HK-2 (cell line): ENCODE results near the gene NAV2.
A peak's percentile ranks its signal among the peaks of the same experiment; 100 is the strongest.

Experiments
- DNase-seq: peaks from one replicate; pipeline ENCODE4 v3.0.0-alpha.2; 2018; ENCODE audit not compliant: unreplicated experiment

Gene NAV2

DNA sequence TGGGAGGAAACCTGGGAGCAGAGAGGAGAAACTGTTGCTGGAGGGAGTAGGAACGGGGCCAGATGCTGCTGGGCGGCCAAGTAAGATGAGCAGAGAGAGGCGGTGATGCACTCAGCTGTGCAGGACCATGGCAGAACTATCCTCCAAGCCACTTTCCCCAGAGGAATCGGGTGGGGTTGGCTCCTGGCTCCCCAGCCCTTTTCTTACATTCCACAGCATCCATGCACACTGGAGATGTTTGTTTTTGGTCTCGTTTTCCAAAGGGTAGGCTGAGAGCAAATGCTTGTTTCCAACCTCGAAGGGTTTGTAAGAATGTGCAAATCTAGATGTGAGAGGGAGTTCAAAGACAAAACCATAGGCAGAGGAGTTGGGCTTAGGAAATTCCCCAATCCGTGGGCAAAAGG lies 374.5 kb downstream of the NAV2 start:
- DNase-seq, result no peak

DNA sequence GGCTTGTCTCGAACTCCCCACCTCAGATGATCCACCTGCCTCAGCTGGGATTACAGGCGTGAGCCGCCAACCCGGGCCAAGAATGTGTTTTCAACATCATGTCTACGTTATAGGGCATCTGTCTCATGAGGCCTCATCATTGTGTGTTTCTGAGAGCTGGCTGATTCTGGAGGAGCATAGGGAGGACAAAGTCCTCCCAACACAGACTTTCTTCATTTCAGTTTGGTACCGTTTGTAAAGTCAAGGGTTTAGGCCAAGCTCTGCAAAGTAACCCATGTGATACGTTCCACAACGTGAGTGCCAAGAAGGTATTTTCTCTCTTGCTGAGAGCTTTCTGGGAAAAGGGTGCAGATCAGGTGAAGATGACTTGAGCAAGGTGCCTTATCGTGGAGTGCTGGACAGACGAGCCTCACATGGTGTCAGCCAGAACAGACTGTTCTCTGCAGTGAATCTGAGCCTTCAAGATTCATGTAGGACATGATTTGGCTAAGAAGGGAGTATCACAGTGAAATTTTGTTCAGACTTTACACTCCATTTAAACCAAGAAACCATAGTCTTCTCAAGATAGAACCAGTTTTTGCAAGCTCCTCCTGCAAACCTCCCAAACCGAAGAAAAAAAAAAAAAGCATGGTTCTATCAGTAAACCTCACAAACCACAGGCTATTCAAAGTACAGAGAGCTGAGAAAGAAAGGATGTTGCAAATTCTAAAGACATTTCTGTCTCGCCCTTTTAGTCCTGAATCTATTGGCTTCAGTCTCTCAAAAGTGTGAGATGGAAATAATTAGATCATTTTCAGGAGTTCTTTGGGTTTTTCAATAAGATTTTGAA lies 376.0 kb downstream of the NAV2 start:
- DNase-seq, result no peak

DNA sequence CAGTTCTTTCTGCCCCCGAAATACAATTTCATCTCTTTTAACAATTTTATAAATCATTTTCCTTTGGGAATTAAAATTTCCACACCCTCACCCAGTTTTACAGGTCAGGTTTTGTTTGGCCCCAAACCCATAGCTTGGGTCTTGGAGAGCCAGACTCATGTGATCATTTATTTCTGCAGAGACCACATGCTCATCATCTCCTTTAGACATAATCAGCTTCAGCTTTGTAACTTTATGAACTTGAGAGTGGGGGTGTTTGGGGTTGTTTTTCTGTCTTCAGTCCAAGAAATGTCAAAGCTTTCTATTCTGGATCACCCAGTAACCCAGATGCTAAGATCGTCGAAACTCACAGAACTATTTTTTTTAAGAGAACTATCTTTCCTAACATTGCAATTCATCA lies 376.7 kb downstream of the NAV2 start:
- no peak for DNase-seq

DNA sequence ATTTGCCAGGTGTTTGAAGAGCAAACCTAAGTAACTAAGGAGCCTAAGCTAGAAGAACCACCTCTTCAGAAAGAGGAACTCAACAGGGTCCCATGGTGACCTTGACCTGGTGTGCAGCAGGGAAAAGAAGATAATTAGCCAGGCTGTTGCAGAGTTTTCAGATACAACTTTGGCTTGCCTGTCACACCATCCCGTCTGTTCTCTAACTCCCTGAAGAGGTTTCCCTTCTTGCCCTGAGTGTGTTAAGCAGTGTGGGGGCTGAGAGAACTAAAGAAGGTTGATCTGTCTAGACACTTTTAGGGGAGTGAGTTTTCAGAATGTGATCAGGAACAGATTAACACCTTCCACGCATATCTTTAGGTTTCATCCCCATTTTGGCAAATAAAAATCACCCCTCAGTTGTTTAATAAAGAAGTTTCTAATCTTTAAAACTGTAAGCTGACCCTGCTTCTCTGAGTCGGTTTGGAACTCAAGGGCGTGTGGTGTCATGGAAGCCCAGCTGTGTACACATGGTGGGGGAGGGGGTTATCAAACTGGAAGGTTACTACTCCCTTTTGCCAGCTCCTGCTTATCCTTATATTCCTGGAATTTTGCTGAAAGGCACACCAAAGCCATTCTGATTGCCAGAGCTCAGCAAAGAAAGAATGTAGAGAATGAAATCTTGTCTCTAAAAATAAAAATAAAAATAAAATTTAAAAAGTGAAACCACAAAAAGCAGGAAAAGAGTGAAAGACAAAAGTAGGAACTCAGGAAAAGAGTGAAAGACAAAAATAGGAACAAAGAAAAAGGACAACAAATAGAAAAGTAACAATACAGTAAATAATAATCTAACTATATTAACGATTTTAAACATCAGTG lies 377.4 kb downstream of the NAV2 start:
- DNase-seq, result no peak

DNA sequence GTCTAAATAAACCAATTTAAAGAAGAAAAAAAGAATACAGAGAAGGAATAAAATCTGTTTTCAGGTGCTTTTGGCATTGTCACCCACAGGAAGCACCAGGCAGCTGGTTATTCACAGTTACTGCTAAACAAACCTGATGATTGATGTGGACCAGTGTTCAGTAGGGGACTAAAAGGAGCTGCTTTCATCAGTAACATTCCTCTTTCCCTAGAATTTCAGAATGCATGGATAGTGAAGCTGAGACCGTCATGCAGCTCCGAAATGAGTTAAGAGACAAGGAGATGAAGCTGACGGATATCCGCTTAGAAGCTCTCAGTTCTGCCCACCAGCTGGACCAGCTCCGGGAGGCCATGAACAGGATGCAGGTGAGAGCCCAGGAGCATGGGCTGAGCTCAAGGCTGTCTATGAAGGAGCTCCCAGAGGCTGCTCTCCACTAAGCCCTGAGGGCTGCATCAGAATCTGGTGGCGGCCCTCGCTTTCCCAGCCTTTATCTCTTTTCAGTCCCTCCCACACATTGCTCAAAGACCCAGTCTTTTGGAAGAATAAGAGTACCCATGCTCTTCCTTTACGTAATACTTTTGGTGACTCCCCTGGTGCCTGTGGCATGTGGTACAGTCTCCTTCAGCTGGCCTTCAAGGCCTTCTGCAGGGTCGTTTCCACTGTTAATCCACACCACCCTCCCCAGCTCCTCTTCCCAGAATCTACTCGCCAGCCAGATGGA lies 378.2 kb downstream of the NAV2 start:
- no peak for DNase-seq

DNA sequence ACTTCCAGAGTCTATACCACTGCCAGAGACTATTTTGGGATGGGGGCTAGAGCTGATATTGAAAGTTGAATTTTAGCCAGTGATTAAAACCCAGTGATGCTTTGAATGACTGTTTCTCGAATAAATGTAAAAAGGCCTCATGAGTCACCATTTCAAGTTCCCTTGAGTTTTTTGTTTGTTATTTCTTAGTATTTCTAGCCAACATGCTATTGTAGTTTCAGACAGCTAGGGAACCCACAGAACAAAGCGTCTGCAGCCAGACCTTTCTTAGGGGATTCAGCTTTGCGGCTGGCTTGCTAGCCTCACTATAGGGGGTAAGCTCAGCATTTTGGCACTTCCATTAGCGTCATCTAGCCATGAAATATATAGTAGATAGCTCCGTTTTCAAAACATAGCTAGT lies 381.1 kb downstream of the NAV2 start:
- no peak for DNase-seq

DNA sequence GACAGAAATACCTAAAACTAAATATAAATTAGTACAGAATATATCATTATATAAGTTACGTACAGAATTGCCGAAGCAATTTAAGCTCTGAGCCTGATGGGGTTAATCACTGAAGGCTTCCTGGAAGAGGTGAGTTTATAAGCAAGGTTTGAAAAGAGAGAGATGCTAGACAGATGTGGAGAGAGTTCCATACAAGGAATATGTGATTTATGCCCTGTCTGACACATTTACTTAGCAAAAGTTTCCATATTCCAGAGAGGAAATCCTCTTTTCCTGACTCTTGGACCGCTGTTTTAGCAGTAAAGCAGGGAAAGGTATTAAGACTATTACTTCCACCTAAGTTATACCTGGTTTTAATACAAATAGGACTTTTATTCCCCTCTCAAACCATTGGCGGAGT lies 382.6 kb downstream of the NAV2 start:
- DNase-seq, result no peak

DNA sequence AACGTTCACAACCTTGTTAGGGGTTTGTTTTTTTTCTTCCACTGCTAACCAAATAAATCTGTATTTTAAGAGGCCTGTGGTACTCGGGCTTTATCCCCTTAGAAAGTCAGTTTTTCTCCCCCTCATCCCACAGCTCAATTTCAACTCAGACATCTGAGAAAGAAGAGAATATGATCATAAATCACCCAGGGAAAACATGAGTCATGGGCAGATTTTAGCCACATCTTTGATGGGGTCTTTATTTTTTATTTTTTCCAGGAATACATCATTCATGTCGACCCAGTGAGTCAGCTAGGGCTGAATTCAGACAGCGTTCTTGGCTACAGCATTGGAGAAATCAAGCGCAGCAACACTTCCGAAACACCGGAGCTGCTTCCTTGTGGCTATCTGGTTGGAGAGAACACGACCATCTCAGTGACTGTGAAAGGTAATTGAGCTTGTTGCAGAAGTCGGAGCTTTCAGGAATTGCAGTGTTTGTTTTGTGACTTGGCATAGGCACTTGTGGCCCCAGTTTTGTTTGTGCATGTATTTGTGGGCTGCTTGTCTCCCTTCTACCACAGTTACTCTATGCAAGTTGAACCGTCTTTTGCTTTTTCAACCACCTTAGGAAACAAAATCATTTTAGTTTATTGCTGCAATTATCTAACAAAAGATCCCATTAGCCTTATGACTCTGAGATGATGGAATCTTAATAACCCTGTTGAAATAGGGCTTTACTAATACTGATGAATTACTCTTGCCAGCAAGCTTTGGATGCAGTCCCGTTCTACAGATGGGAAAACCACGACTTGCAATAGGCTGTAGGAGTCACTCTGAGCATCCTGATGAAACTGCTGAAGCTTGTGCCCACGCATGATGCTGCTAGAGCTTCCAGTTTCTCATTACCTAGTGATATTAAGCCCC lies 384.9 kb downstream of the NAV2 start:
- DNase-seq, result no peak

DNA sequence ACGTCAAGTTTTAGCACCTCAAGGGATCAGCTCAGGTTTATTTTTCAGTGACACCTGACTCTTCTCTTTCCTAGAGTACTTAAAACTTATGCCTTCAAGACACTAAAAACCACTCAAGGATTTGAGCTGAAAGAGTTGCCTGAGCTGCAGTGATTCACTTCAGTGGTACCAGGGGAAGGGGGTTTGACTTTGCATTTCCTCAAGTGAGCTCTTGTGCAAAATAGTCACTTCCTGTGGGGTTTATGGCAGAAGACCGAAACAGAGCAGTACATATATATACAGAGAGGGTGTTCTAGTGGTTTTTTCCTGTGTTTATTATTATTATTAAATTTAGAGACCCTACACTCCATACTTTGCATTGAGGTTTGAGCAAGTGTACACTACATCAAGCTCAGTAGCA lies 386.9 kb downstream of the NAV2 start:
- no peak for DNase-seq

DNA sequence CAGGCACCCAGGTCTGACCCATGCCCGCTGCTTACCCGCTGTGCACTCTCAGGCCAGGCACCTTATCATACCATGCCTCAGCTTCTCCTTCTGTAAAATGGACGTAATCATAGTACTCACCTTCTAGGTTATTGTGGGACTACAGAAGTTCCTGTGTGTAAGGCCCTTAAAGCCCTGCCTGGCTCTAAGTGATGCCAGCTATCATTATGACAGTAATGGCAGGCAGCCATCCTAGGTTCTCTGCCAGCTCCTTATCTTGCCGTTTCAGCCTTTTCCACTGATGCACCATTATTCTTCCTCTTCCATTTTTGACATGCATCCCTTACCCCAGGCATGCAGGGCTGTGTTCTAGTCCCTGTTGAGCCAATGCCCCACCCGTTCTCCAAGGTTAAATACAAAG lies 389.8 kb downstream of the NAV2 start:
- no peak for DNase-seq

DNA sequence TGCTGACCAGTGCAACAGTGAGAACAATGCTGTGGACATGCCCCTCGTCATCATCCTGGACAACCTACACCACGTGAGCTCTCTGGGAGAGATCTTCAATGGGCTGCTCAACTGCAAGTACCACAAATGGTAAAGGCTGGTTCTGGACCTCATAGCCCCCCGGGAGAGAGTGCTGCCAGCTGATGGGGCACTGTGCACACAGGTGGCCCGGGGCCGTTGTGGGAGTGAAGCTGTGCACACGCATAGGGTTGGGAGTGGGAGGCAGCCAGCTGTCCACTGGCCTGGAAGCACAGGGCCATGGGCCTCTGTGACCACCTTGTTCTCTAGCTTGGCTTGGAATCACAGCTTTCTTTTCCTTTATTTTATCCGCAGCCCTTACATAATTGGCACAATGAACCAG lies 390.6 kb downstream of the NAV2 start:
- DNase-seq, result no peak

DNA sequence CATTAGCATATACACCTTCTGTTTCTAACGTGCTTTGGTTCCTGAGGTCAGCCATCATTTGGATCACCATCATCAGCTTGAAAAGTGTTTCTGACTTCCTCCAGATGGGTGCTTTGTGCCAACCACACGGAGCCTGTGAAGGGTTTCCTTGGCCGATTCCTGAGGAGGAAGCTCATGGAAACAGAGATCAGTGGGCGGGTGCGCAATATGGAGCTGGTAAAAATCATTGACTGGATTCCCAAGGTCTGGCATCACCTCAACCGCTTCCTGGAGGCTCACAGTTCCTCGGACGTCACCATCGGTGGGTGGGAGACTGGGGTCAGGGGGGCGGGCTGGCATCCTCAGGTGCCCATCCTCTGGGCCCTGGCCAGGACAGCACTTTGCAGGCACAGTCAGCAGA lies 392.8 kb downstream of the NAV2 start:
- DNase-seq, result no peak

DNA sequence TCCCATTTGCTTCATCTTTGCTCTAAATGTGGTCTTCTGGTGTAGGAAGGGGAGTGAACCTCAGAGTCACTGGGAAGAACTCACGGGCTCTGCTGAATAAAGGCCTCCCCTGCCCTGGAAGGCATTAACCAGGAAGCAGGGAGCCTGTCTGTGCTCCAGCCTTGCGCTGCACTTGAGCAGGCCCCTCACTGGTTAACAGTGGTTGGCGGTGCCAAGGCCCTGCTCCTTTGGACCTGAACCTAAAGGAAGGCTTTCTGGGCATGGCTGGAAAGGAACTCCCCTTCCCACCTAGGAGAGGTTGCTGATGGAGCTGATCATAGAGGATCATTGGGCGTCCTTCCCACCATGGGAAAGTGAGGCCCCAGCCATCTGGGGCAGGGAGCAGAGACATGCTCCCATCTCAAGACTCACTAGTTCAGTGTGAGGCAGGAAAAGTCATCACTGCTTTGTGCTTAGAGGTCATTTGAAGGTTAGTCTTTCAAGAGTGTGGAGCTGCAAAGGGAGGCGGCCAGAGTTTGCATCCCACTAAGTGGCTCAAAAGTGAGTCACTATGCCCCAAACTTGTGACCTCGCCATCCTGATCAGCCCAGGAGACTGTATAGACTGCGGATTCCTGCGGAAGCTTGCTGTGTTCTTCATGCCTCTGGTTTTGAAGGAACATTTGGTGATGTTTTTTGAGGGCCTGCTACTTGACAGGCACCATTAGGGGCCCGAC lies 397.3 kb downstream of the NAV2 start:
- no peak for DNase-seq

DNA sequence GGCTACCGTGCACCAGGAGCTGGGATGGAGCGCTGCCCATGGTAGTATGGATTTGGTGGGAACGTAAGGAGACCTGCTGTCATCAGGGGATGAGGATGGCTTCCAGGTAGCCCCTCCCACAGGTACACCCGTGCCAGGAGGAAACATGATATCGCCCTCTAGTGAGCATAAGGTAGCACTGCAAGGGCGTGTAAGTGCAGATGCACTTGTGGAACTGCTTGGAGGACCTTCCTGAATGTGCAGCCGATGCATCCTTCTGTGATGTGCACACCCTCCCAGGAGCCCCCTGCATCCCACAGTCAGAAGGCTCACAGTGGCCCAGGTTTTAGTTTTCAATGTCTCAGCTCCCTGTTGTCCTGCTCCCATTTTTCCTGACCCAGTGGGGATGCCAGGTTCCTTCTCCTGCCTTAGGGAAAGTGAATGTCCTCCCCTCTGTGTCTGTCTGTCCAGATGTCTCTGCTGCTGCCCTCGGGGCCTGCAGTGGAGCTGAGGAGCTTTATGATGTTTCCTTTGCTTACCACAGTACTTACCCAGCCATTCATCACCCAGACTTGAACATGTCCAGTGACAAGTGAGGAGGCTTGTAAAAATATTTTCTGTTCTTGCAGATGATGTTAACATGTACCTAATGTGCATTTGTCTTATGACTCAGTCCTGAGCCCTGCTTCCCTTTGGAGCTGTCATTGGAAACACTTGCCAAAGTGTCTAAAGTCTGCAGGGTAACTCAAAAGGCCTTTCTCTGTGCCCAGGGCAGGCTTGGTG lies 398.5 kb downstream of the NAV2 start:
- peak; percentile 37 for DNase-seq

DNA sequence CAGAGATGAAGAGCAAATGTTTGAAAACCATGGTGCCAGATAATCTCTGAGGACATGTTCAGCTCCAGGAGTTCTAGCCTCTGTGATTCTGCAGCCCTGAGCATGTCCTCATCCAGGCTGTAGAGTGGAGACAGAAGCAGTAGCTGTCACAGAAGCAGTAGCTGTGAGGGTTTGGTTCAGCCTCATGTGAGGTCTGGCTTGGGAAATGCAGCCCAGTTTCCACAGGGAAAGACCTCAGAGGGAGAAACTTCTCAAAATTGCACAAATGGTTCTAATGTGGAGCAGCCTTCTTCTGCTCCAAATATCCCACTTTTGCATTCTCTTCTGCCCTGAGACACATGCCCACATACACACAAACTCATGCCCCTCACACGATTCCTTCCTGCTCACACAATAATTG lies 399.2 kb downstream of the NAV2 start:
- DNase-seq, result no peak

DNA sequence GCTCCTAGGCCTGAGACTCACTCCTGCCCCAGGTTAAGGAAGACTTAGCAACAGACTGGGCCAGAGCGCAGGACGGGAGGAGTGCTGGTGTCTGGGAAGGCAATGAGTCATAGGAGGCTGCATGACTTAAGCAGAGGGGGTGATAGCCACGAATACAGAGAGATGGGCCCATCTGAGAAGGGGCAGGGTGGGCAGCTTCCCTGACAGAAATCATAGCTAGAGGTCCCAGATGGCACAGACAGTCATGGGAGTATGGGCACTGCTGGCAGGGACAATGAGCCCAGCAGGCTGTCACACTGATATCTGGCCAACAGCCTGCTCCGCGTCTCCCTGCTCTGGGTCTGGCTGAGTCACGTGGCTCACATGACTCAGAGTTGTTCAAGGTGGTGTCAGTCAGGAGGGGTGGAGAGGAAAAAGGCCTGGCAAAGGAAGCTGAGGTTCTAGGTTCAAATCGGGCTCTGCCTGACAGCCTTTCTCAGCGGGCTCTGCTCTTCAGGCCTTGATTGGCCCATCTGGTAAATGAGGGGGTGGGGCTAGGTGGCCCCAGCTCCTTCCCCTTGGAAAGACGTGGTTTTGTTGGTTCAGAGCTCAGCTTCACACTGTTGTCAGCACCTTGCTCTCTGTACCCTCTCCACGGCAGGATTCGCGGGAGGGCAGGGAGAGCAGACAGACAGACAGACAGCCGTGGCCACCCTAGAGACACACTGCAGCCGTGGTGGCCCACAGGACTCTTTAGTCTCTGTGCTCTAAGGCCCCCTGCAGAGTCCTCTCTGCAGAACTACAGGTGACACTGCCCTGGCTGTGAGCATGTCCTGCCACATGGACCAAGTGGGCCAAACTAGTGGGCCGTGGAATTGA lies 399.9 kb downstream of the NAV2 start:
- DNase-seq, result peak; percentile 81

DNA sequence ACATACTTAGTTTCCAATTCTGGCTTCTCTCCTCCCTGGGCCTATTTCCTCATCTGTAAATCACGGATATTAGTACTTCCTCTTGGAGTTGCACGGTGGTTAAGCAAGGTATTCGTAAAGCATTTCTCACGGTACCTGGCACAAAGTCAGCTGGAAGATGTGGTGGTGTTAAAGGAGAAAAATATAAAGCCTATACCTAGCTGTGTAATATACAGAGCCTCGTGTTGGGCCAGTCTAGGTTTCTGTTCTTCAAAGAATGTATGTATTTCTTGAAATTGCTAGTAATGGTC lies 400.5 kb downstream of the NAV2 start:
- no peak for DNase-seq

DNA sequence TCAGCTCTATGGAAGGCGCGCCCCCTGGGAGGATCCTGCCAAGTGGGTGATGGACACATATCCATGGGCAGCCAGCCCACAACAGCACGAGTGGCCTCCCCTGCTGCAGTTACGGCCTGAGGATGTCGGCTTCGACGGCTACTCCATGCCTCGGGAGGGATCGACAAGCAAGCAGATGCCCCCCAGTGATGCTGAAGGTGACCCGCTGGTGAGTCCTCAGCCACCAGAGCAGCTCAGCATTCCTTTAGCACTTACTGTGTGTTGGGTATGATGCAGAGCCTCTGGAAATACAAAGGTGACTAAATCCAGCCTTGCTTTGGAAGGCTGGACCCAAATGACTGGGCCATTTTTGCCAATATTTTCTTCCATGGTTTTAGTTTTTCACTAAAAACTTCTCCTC lies 402.0 kb downstream of the NAV2 start:
- no peak for DNase-seq

DNA sequence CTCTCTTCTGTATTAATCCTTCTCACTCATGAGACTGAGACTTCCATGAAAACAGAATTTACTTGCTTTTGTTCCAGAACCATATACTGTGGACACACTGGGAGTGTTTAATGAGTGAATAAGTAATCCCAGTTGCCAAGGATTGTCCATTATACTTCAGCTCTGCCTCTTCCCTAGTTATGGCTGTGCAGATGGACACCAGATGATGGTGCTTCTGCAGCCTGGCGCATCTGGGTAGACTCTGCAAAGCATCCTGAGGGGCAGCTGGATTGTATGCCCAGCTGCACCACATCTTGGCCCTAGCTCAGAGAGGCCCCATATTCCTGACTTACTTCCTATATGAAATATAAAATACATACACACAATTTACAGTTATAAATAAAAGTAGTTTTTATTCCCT lies 404.2 kb downstream of the NAV2 start:
- DNase-seq, result no peak
